ENCODE results near the gene ZNF445.

DNA sequence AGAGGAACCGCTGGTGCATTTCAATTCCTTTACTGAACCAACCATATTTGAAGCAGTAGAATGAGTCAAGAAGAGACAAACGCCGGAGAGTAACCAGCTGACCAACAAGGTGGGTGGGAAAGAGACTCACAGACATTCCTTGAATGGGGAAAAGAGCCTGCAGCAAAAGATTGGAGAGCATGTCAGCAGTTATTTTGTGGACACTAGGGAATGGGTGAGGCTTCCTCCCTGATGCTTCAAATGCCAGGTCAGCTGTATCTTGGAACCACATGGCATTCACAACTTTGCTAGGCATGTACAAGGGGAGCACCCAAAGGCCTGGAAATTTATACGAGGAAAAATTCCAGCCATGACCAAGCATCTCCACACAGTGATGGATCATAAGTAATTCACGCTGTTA is 47.6 kb upstream of the ZNF445 start:
- TF ChIP-seq CTCF (IDR thresholded peaks at IDR 0.05) = no peak
- TF ChIP-seq ZFX (IDR thresholded peaks at IDR 0.05; ENCODE audit: borderline replicate concordance) = no peak
